ENCODE data around the gene PHEX. TPM values are rescaled to one million over a fixed set of nuclear protein-coding genes. Genes with fewer than 3 reads are reported as not detected.
A peak's percentile ranks its signal among the peaks of the same experiment; 100 is the strongest.

The PHEX gene
- polyA plus RNA-seq, 1 donor = 3.4 TPM

- peak; percentile 66 for DNase-seq (ENCODE audit: low read depth)
Measured at GRCh38 chrX:22105231-22105630, 73.1 kb downstream of the PHEX start.

- DNase-seq (ENCODE audit: low read depth) = no peak
Measured at GRCh38 chrX:22105971-22106370, 73.8 kb downstream of the PHEX start.

DNA sequence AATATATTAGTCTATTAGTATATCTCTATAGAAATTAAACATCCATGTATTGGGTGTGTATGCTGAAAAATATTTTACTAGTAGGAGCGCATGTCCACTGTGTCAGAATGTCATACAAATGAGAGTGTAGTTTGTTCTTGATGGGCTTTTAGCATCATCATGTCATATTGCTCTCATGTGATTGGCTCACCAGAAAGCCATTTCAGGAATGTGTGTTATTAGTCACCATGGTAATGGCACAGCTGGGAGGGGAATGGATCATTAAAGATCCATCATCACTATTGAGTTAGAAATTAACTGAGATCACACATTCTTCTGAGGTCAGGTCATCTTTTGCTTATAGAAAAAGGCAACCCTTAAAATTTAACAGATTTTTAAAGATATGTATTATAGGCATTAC, 77.3 kb downstream of the PHEX start:
- DNase-seq (ENCODE audit: low read depth) = no peak

- DNase-seq (ENCODE audit: low read depth) = no peak
Measured at GRCh38 chrX:22110729-22111494, 78.8 kb downstream of the PHEX start.

DNA sequence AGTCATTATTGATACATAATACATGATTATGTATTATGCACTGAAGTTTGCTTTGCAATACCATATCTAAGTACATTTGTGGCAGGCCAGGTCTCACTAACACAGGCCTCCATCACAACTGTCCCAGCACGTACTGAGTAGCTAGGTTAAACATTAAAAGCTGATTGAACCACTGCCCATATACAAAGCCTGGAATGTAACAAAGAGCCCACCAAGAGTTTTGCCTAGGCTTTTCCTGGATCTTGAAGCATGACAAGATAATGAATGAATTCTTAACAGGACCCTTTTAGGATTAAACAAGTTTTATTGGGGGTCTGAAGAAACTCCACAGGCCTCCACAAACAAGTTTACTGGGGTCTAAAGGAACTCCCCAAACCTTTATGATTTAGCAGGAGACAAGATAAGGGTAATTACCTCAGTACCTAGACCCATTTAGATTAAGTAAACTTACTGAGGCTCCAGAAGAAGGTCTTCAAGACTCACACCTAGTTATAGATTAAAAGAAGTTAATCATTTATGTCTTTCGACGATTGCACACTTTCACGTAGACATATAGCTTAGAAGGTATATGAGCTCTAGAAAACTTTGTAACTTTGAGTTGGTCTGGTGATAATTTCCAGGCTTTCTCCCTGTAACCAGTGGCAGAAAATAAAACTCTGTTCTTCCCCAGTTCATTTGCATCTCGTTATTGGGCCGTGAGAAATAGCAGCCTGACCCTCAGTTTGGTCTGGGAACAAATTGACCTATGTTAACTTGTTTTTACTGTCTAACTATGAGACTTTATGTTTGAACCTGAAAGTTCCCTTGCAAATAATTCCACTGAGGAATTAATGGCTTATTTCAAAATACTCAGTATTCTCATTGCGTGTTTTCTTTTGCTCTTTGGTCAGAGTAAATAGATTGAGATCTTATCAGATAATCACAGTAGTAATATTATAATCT, 84.8 kb downstream of the PHEX start:
- DNase-seq (ENCODE audit: low read depth) = no peak

- no peak for DNase-seq (ENCODE audit: low read depth)
Measured at GRCh38 chrX:22117633-22118032, 85.5 kb downstream of the PHEX start.

- DNase-seq (ENCODE audit: low read depth) = no peak
Measured at GRCh38 chrX:22118161-22118830, 86.2 kb downstream of the PHEX start.

DNA sequence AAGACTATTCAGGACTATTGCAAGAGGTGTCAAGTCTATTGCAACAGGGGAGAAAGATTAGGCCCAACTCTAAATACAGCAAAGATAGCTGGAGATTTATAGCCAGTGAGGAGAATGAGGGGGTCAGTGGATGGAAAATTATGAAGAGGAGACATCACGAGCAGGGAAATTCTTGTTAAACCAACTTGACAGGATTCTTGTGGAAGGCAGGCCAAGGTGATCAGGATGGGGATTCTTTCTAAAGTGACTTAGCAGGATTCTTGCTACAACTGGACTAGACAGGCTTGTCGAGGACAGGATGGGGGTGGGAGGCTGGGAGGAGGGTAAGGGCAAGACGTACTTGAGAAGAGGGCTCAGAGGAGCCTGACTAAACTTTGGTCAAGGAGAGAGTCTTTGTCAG, 89.0 kb downstream of the PHEX start:
- DNase-seq (ENCODE audit: low read depth) = no peak

GRCh38 chrX:22122510-22122909, 90.4 kb downstream of the PHEX start:
- no peak for DNase-seq (ENCODE audit: low read depth)

- DNase-seq (ENCODE audit: low read depth) = no peak
Measured at GRCh38 chrX:22124098-22124497, 92.0 kb downstream of the PHEX start.

GRCh38 chrX:22125481-22125880, 93.4 kb downstream of the PHEX start:
- DNase-seq (ENCODE audit: low read depth) = no peak

DNA sequence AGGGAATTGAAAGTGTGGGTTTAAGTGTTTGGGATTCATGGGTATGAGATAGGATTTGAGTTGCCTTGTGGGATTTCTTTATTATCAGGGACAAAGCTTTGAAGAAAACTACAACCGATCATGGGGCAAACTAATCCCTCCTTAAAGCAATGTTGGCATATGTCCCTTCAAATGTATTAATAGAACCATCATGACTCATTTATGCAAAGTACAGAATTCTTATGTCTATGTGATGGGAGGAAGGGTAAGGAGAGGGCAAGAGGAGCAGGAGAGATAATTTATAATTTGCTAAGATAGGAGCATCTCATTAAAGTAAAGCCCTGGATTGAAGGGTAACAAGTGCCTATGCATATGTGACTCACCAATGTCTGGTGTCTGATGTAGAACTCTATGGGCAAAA, 94.2 kb downstream of the PHEX start:
- no peak for DNase-seq (ENCODE audit: low read depth)

- DNase-seq (ENCODE audit: low read depth) = no peak
Measured at GRCh38 chrX:22128961-22129360, 96.8 kb downstream of the PHEX start.

- DNase-seq (ENCODE audit: low read depth) = no peak
Measured at GRCh38 chrX:22134681-22135080, 102.6 kb downstream of the PHEX start.

DNA sequence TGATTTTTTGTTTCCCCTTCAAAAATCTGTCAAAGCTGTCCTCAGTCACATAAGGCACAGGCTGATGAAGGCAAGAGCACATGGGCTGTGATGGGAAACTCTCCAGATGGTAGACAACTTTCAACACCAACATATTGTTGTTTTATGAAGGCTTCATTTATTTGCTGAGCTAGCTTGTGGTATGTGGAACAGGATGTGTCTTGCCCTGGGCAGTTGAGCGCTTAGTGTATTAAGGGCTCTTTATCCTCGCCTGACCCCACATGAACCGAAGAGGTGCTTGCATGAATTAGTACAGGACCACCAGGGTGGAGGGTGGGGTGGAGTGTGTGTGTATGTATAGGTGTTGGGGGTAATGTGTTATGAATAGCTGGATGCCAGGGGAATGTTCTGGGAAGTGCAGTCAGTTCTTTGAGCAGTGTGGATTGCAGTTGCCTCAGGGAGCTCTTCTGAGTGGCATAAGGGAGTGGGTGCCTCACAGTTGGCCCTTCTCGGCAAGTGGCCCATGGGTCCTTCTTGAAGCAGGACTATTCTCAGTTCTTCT, 103.1 kb downstream of the PHEX start:
- DNase-seq (ENCODE audit: low read depth) = no peak

DNA sequence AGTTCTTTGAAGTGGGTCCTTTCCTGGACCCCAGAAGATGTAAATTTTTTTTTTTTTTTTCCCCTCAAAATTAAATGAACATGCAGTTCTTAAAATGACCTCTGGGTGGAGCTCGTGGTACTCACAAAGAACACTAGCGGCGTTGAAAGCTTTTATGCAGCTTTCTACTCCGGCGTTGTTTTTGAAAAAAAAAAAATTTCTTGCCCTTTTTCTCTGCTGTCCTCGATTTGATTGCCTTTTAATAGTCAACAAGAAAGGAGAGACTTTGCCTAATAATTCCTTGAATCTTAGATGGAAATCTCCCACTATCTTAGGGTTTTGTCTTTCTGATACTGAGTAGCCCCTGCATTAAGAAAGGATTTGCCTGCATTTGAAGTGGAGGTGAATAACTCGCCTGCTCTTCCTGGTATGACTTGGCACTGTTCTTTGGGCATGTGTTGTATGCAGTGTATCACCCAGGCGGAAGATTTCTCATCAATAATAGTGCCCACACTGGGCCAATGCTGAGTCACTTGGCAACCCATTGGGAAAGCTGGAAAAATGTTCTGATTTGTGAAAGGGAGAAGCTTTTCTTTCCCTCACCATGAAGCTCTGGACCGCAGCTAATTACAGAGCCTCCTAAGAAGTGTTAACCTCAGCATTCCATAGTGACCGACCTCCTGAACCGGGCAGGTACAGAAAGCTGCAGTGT, 104.0 kb downstream of the PHEX start:
- no peak for DNase-seq (ENCODE audit: low read depth)

GRCh38 chrX:22136711-22137110, 104.6 kb downstream of the PHEX start:
- DNase-seq (ENCODE audit: low read depth) = no peak

GRCh38 chrX:22139822-22140221, 107.7 kb downstream of the PHEX start:
- no peak for DNase-seq (ENCODE audit: low read depth)

GRCh38 chrX:22141047-22141730, 109.1 kb downstream of the PHEX start:
- no peak for DNase-seq (ENCODE audit: low read depth)

DNA sequence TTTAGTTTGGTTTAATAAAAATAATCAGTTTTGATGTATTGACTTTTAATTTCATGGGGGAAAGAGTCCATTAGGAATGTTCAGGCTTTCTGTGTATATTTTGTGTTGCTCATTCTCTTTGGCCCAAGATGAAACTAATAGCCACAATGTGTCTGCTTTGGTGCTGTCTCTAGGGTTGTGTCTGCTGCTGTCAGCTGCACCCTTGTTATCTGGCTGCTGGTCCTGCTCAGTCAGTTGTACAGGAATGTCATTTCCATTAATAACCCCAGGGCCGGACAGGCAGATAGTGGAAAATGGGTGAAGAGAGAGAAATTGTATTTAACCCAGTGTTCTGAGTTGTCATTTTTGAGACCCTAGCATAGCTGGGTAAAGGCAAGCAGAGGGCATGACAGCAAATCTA, 115.1 kb downstream of the PHEX start:
- DNase-seq (ENCODE audit: low read depth) = no peak

DNA sequence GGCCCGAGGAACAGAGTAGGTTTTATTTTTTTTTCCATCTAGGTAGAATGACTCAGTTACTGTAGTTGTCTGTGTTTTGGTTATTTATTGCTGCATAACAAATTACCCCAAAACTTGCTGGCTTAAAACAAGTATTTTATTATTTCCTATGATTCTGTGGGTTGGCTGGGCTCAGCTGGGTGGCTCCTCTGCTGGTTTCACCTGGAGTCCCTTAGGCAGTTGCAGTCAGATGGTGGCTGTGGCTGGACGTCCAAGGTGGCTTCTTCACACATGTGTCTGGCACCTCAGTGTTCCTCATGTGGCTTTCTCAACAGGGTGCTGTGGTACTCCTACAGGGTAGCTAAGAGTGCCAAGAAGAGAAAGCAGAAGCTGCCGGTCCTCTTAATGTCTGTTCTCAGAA, 115.8 kb downstream of the PHEX start:
- DNase-seq (ENCODE audit: low read depth) = no peak

Measured in forelimb muscle (tissue), 1 donor.